HG03108 (cell line): Measurements from ENCODE around the gene LSP1.

Source experiments
- ATAC-seq: cut with Tn5 transposase; IDR thresholded peaks from one replicate; pipeline ENCODE4 v1.9.1; 2021; ENCODE audit warnings: moderate library complexity; ENCODE audit not compliant: unreplicated experiment

Gene LSP1

GRCh38 chr11:1913271-1914060 is 60.6 kb downstream of the LSP1 start:
- no peak for ATAC-seq

GRCh38 chr11:1915795-1916131 is 62.9 kb downstream of the LSP1 start:
- ATAC-seq, result no peak

DNA sequence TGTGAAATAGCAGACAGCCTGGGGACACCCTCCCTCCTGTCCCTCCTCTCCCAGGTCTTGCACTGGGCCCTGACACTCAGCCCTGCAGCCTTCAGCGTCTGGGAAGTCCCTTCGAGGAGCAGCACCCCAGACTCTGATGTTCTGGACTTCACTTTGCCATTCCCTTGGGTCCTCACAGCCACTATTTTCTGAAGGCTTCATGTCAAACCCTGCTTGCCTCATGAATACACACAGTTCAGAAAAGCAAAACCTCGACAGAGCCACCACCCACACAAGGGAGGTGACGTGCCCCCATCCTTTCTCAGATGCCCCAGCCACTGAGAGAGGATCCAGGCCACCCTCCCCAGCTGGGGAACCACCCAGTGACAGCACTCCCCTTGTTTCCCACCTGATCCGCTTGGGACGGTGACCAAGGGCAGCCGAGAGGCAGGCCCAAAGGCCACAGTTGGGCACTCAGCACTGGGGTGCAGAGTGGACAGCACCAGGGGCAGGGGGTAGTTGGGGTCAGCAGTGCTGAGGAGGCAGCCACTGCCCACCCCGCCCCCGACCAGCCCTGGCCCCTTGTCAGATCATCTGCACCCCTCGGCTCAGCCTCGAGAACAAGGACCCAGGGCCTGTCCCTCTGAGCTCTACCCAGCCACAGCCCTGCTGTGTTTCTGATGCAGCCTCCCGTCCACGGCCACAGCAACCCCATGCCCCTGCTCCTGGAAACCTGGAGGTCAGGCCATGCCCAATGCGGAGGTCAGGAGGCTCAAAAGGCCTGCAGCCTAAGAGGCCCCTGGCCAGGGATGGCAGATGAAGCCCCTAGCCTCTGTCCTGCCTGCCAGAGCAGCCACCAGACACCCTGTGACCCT is 63.5 kb downstream of the LSP1 start:
- no peak for ATAC-seq

DNA sequence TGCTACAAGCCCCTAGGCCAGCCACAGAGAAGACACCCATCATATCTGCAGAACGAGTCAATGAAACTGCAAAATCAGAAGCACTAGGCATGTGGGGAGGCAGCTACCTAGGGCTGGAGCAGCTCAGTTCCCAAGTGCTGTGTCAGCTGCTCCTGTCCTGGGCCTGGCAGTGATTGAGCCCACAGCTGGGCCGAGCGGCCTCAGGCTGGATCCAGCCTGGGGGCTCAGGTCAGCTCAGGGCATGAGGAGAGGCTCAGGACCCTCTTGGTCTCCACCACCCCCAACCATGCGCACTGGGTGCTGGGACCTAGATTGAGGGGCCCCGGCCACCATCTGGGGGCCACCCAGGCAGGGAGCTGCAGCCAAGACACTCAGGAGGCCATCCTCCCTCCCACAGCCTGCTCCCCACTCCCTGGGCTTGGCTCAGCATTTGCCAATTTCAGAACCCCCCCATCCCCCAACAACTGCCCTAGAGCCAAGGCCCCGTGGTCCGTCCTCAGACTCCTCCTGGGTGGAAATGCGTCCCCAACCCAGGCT is 64.2 kb downstream of the LSP1 start:
- ATAC-seq, result no peak

- ATAC-seq, result no peak
Measured at GRCh38 chr11:1917523-1918435, 64.9 kb downstream of the LSP1 start.

DNA sequence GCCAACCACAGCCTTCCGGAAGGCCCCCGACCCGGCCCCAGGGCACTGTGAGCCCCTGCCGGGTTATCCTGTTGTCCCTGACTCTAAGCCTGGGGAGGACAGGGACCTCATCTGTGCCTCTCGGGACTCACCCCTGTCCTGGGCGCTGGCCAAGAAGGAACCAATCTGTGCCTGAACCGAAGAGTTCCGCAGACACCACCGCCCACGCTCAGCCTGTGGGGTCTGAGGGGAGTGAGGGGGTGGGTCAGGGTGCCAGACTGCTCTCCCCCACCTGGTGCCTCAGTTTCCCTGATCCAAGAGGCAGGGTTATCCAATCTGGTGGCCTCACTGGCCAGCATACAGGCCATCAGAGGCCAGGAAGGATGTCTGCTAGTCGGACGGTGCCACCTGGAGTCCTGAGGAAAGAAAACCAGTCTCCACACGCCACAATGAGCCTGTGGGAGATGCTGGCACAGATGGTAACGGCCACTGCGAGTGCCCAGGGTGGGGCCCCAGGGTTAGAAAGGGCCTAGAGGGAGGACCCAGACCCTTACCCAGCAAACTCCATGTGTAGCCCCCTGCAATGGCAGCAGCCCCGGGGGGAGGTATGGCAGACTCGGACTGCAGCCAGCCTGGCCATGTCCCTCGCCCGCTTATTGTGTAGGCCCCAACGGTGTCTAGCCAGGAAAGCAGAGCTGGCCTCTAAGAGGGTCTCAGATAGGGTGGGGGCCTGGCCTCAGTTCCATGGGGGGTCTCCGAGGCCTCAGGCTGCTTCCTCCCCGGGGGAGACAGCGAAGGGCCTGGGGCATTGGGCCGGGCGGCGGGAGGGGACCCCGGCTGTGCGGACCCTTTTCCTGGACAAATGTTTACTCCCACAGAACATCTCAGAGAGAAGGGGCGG is 65.8 kb downstream of the LSP1 start:
- no peak for ATAC-seq

DNA sequence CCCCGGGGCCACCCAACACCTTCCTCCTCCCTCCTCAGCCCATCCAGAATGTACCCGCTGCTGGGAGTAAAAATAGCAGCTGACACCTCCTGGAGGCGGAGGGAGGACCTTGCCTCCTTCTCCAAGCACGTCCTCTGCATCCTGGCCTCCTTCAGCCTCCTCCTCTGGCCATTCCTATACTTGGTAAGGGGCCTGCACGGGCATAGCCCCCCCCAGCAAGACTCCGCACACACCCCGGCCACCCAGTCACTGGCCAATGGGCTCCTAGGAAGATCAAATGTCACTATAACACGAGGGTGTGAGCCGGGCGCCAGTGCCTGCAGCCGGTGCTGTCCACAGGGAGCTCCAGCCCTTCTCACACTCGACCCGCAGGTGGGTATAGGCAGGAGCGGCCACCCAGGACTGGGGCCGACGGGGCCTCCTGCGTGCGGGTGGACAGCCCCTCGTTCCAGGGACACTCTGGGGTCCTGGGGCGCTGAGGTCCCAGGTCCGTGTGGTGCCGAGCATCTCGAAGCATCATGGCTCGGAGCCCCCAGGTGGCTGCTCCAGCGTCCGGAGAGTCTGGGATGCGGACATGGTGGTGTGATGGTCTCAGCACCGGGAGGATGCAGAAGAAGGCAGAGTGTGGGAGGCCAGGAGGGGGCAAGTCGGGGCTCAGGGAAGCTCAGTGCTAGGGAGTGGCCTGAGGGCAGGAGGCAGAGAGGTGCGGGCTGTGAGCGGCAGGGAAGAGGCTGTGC is 66.7 kb downstream of the LSP1 start, which contains the start of gene TNNT3:
Gene TNNT3, plus strand, starts transcription at position 313 of the 737 bp plus-strand sequence. CDS start 3,172 bp downstream, outside the sequence.
- ATAC-seq, result no peak

- no peak for ATAC-seq
Measured at GRCh38 chr11:1920128-1920908, 67.4 kb downstream of the LSP1 start.

GRCh38 chr11:1920909-1921573 is 68.2 kb downstream of the LSP1 start:
- ATAC-seq, result no peak

DNA sequence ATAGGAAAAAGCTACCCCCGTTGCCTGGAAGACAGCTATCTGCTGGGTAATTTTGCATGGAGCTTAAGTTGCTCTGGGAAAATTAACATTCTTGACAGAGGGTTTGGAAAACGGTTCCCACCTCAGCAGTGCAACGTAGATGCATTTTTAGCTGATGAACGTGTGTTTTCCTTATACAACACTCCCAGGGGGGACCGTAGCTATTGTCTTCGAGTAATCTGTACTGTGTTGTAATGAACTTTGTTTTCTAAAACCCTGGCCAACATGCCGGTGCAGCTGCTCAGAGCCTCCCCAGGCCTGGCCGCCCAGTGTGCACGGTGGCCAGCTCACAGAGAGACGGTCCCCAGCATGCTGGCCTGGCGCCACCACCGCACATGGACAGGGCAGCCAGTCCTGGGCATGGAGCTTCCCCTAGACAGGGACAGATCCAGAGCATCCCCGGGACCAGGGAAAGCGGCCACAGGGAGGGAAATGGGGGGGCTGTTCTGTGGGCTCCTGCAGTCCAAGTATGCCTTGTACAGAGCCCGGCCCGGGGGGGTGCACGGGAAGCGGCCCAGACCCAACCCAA is 68.8 kb downstream of the LSP1 start:
- ATAC-seq, result no peak

- ATAC-seq, result no peak
Measured at GRCh38 chr11:1922481-1923081, 69.7 kb downstream of the LSP1 start.

DNA sequence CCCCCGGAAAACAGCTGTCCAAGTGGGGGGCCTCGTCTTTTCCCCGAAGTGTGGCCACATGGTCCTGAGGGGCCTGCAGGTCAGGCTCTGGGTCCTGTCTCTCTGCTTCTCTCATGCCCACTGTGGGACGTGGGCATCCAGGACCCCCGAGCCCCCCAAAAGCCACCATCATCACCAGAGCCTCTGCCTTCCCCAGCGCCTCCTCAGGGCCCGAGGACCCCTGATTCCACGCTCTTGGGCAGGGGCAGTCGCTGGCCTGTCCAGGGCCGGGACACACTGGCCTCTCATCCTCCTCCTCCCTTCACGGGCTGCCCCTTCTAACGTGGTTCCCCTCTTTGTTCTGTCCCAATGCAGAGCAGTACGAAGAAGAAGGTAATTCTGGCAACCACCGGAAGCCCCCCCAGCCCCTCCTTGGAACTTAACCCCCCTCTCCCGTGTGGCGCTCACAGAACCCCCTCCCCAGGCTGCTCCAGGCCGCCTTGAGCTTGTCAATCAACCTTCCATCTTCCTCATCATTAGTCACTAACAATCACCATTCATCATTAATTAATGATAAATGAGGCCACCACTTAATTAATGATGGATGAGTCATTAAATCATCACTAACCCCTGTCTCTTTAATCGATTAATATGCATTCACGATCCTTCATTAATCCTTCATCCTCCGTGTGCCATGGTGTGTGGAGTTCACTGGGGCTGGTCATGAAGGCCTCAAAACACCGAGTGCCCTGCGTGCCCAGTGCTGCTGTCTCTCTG is 70.5 kb downstream of the LSP1 start:
- ATAC-seq, result no peak

- ATAC-seq, result no peak
Measured at GRCh38 chr11:1924181-1924580, 71.3 kb downstream of the LSP1 start.

GRCh38 chr11:1924646-1925372 is 71.9 kb downstream of the LSP1 start:
- ATAC-seq, result no peak

- ATAC-seq, result no peak
Measured at GRCh38 chr11:1925373-1926155, 72.7 kb downstream of the LSP1 start.
